H9 (cell line): ENCODE measurements around the gene SFTPA2. TPM values are rescaled to one million over a fixed set of nuclear protein-coding genes. Genes with fewer than 3 reads are reported as not detected.
"Not testable (repeated sequence)": the region's sequence is repeated elsewhere in the genome, so short reads cannot be mapped to it uniquely, and the experiment has no call there.

Source experiments
- DNase-seq: peaks from one replicate; pipeline ENCODE4 v3.0.0-alpha.2; 2017
- H2AFZ ChIP-seq: one replicate; pipeline ENCODE4 v1.6.1; 2013; ENCODE audit warnings: mild to moderate bottlenecking, low read length, control low read depth, moderate library complexity
- H2AK5ac ChIP-seq: 2 replicates; pipeline ENCODE4 v1.6.1; 2013; ENCODE audit warnings: low read length, control low read depth, mixed read lengths; ENCODE audit not compliant: insufficient read length
- H2BK120ac ChIP-seq: one replicate; pipeline ENCODE4 v1.6.1; 2013; ENCODE audit warnings: low read depth, mild to moderate bottlenecking, low read length, control low read depth, inconsistent platforms; ENCODE audit not compliant: poor library complexity, severe bottlenecking
- H2BK12ac ChIP-seq: 2 replicates; pipeline ENCODE4 v1.6.1; 2013; ENCODE audit warnings: low read length, control low read depth, mixed read lengths, low read depth; ENCODE audit not compliant: insufficient read length
- H2BK15ac ChIP-seq: 2 replicates; pipeline ENCODE4 v1.6.1; 2013; ENCODE audit warnings: low read depth, low read length, control low read depth
- H2BK20ac ChIP-seq: one replicate; pipeline ENCODE4 v1.6.1; 2013; ENCODE audit warnings: low read depth, mild to moderate bottlenecking, low read length, control low read depth, inconsistent platforms; ENCODE audit not compliant: poor library complexity, severe bottlenecking
- H2BK5ac ChIP-seq: 2 replicates; pipeline ENCODE4 v1.6.1; 2013; ENCODE audit warnings: low read length, control low read depth, mixed read lengths; ENCODE audit not compliant: insufficient read length
- H3K14ac ChIP-seq: 2 replicates; pipeline ENCODE4 v1.6.1; 2013; ENCODE audit warnings: low read length, control low read depth; ENCODE audit not compliant: insufficient read depth
- H3K18ac ChIP-seq: 2 replicates; pipeline ENCODE4 v1.6.1; 2013; ENCODE audit warnings: low read depth, mild to moderate bottlenecking, mixed read lengths, low read length, control low read depth; ENCODE audit not compliant: insufficient read length
- H3K23ac ChIP-seq: 2 replicates; pipeline ENCODE4 v1.6.1; 2013; ENCODE audit warnings: low read length, control low read depth, mixed read lengths, low read depth; ENCODE audit not compliant: insufficient read length
- H3K23me2 ChIP-seq: 2 replicates; pipeline ENCODE4 v1.6.1; 2013; ENCODE audit warnings: low read depth, mild to moderate bottlenecking, mixed read lengths, low read length, control low read depth; ENCODE audit not compliant: insufficient read length, poor library complexity, severe bottlenecking
- H3K27ac ChIP-seq: 2 replicates; pipeline ENCODE4 v1.5.1; 2013; ENCODE audit warnings: low read length, control low read depth, mixed read lengths, low read depth; ENCODE audit not compliant: insufficient read length
- H3K27me3 ChIP-seq: 2 replicates; pipeline ENCODE4 v1.6.1; 2013; ENCODE audit warnings: low read length, control low read depth, inconsistent platforms; ENCODE audit not compliant: insufficient read depth
- H3K4ac ChIP-seq: 2 replicates; pipeline ENCODE4 v1.6.1; 2013; ENCODE audit warnings: low read depth, mild to moderate bottlenecking, control low read depth, inconsistent platforms, low read length, moderate library complexity
- H3K4me1 ChIP-seq: 2 replicates; pipeline ENCODE4 v1.6.1; 2013; ENCODE audit warnings: low read length, control low read depth, inconsistent platforms; ENCODE audit not compliant: insufficient read depth
- H3K4me2 ChIP-seq: 2 replicates; pipeline ENCODE4 v1.6.1; 2013; ENCODE audit warnings: low read length, control low read depth, mixed read lengths; ENCODE audit not compliant: insufficient read length, insufficient read depth
- H3K56ac ChIP-seq: 2 replicates; pipeline ENCODE4 v1.6.1; 2013; ENCODE audit warnings: low read depth, mild to moderate bottlenecking, mixed read lengths, low read length, control low read depth; ENCODE audit not compliant: insufficient read length
- H3K79me1 ChIP-seq: 2 replicates; pipeline ENCODE4 v1.6.1; 2013; ENCODE audit warnings: low read depth, mild to moderate bottlenecking, moderate library complexity, low read length, control low read depth, inconsistent platforms; ENCODE audit not compliant: insufficient read depth, poor library complexity, severe bottlenecking
- H3K79me2 ChIP-seq: 2 replicates; pipeline ENCODE4 v1.6.1; 2013; ENCODE audit warnings: low read length, control low read depth, inconsistent platforms; ENCODE audit not compliant: insufficient read depth
- H3K9ac ChIP-seq: 2 replicates; pipeline ENCODE4 v1.6.1; 2013; ENCODE audit warnings: low read length, control low read depth, mixed read lengths; ENCODE audit not compliant: insufficient read length; ENCODE audit errors: extremely low read depth
- H3K9me3 ChIP-seq: one replicate; pipeline ENCODE4 v1.6.1; 2013; ENCODE audit warnings: low read depth, low read length, inconsistent platforms; ENCODE audit not compliant: control insufficient read depth
- H3T11ph ChIP-seq: one replicate; pipeline ENCODE4 v1.6.1; 2013; ENCODE audit warnings: mild to moderate bottlenecking, low read length, control low read depth, inconsistent platforms
- H4K20me1 ChIP-seq: one replicate; pipeline ENCODE4 v1.6.1; 2013; ENCODE audit not compliant: control insufficient read depth, insufficient read length, insufficient read depth
- H4K5ac ChIP-seq: 2 replicates; pipeline ENCODE4 v1.6.1; 2013; ENCODE audit warnings: low read depth, mild to moderate bottlenecking, mixed read lengths, low read length, control low read depth; ENCODE audit not compliant: insufficient read length
- H4K8ac ChIP-seq: replicated peaks from 2 replicates; pipeline ENCODE4 v1.6.1; 2013; ENCODE audit warnings: low read length, control low read depth, mixed read lengths, low read depth; ENCODE audit not compliant: insufficient read length
- H4K91ac ChIP-seq: 2 replicates; pipeline ENCODE4 v1.6.1; 2013; ENCODE audit warnings: low read depth, mild to moderate bottlenecking, moderate library complexity, mixed read lengths, low read length, control low read depth; ENCODE audit not compliant: insufficient read length
- H3K27ac Mint-ChIP-seq, 3 experiments: 2 replicates in 2 of 3; 3 replicates in 1 of 3; pipeline ENCODE4 v1.8.0; 2020 to 2021; ENCODE audit warnings: mixed read lengths in 3 of 3, mild to moderate bottlenecking in 1 of 3, moderate library complexity in 1 of 3
- H3K27me3 Mint-ChIP-seq: 2 replicates; pipeline ENCODE4 v1.8.0; 2021; ENCODE audit warnings: low read depth, mild to moderate bottlenecking, moderate library complexity, mixed read lengths
- H3K36me3 Mint-ChIP-seq, 3 experiments: 2 replicates in 2 of 3; 3 replicates in 1 of 3; pipeline ENCODE4 v1.8.0; 2020 to 2021; ENCODE audit warnings: low read depth in 3 of 3, mixed read lengths in 3 of 3; ENCODE audit not compliant: insufficient read depth in 1 of 3
- H3K4me1 Mint-ChIP-seq, 2 experiments: 2 replicates each; pipeline ENCODE4 v1.8.0; 2020; ENCODE audit warnings: mixed read lengths in 2 of 2
- H3K4me3 Mint-ChIP-seq, 2 experiments: 2 replicates in 1 of 2; 3 replicates in 1 of 2; pipeline ENCODE4 v1.8.0; 2020 to 2021; ENCODE audit warnings: mild to moderate bottlenecking in 2 of 2, mixed read lengths in 2 of 2, moderate library complexity in 1 of 2
- H3K9me3 Mint-ChIP-seq, 2 experiments: 2 replicates in 1 of 2; 3 replicates in 1 of 2; pipeline ENCODE4 v1.8.0; 2020; ENCODE audit warnings: mild to moderate bottlenecking in 2 of 2, mixed read lengths in 2 of 2, moderate library complexity in 1 of 2
- CTCF ChIP-seq: fragments of 200-600 bp; sonication (generic); conservative IDR thresholded peaks from 3 replicates; pipeline ENCODE4 v1.8.0; 2021; ENCODE audit warnings: antibody characterized with exemption, mild to moderate bottlenecking
- WGBS: extraction: QIAGEN DNeasy Blood & Tissue Kit; methylation state at CpG from one replicate; pipeline ENCODE4 v1.1.7; 2013; ENCODE audit warnings: missing lambda C conversion rate, low lambda C conversion rate, mixed read lengths; ENCODE audit not compliant: insufficient read length; ENCODE audit errors: extremely low coverage; 5-methylcytosine and 5-hydroxymethylcytosine counted together
- total RNA-seq: library from RNA; stranded (reverse); gene quantifications from 2 replicates; pipeline ENCODE4 v1.2.1, GENCODE V29; 2021

SFTPA2 gene
- total RNA-seq, 1 experiment from 2014 or later: not detected

GRCh38 chr10:79595510-79595909 lies 35.3 kb upstream of the SFTPA2 start:
- H3K36me3 Mint-ChIP-seq: peaks cover 19 to 35% (median 29%) of the 10 kb centered on the region in 3 experiments
- no peak overlapping the region for H3K18ac ChIP-seq
- H3K14ac ChIP-seq: no peak overlapping the region
- H3K56ac ChIP-seq: no peak overlapping the region
- no peak overlapping the region for H3T11ph ChIP-seq
- H3K23me2 ChIP-seq: no peaks in the 10 kb centered on the region
- no peak overlapping the region for H3K23ac ChIP-seq
- no peak overlapping the region for H2BK15ac ChIP-seq
- H3K9me3 ChIP-seq: peaks cover 6% of the 10 kb centered on the region
- no peaks in the 10 kb centered on the region for H3K79me1 ChIP-seq
- H3K9me3 Mint-ChIP-seq: peaks cover 32 to 38% of the 10 kb centered on the region in 2 experiments
- no peak overlapping the region for H2BK5ac ChIP-seq
- H3K4me1 Mint-ChIP-seq: peaks cover 12% of the 10 kb centered on the region in 2 experiments
- H4K5ac ChIP-seq: no peak overlapping the region
- H3K79me2 ChIP-seq: no peaks in the 10 kb centered on the region
- no peaks in the 10 kb centered on the region for H3K27me3 ChIP-seq
- no peak overlapping the region for H3K4me2 ChIP-seq
- H3K27ac Mint-ChIP-seq: no peak overlapping the region
- H2AFZ ChIP-seq: no peak overlapping the region
- no peaks in the 10 kb centered on the region for H4K20me1 ChIP-seq
- no peak for DNase-seq
- no peak overlapping the region for H3K4me3 Mint-ChIP-seq
- H3K27ac ChIP-seq: no peak overlapping the region
- H2AK5ac ChIP-seq: no peak overlapping the region
- no peak overlapping the region for H3K9ac ChIP-seq
- H2BK120ac ChIP-seq: no peak overlapping the region
- H2BK20ac ChIP-seq: no peak overlapping the region
- peaks cover 12% of the 10 kb centered on the region for H3K27me3 Mint-ChIP-seq
- H2BK12ac ChIP-seq: no peak overlapping the region
- H4K8ac ChIP-seq: no peak overlapping the region
- WGBS: no CpG with 5 or more reads among the region's 3 CpGs
- no peak overlapping the region for H4K91ac ChIP-seq
- TF ChIP-seq CTCF: no peak
- no peak overlapping the region for H3K4ac ChIP-seq
- H3K4me1 ChIP-seq: no peaks in the 10 kb centered on the region

DNA sequence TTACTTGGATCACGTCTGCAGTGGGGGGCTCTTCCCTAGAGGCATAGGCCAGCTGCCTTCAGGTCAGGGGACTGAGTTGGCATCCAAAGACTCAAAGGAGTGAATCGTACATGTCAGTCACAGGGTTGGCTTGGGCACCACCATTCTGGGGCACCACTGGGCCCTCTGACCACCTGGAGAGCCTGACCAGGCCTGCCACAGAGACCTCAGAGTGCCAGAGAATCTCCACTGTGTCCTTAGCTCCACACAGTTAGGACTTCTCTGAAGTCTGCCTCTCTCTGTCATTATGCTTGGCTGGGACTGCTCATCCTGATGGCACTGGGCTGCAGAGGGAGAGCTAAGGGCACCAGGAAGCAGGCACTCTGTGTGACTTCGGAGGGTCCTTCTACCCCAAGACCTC lies 34.4 kb upstream of the SFTPA2 start:
- H4K20me1 ChIP-seq, H2BK5ac ChIP-seq, H3K27ac ChIP-seq, H2BK12ac ChIP-seq, H3K23me2 ChIP-seq, H3K4me1 Mint-ChIP-seq, H4K8ac ChIP-seq, H3K79me2 ChIP-seq, H3K27me3 ChIP-seq, H4K5ac ChIP-seq, H3K4me1 ChIP-seq, H3T11ph ChIP-seq, DNase-seq, H3K56ac ChIP-seq, H3K23ac ChIP-seq, H3K9me3 ChIP-seq, H4K91ac ChIP-seq, H2BK20ac ChIP-seq, H2AK5ac ChIP-seq, H3K9ac ChIP-seq, H3K18ac ChIP-seq, H3K79me1 ChIP-seq, H2BK120ac ChIP-seq, H3K4me2 ChIP-seq, H3K14ac ChIP-seq, H3K4me3 Mint-ChIP-seq, H3K4ac ChIP-seq, H2BK15ac ChIP-seq, H3K27ac Mint-ChIP-seq, H2AFZ ChIP-seq: not testable (repeated sequence)
- H3K9me3 Mint-ChIP-seq: peaks cover 32 to 34% of the 10 kb centered on the region in 2 experiments
- WGBS: no CpG with 5 or more reads among the region's 3 CpGs
- peaks cover 21% of the 10 kb centered on the region for H3K27me3 Mint-ChIP-seq
- H3K36me3 Mint-ChIP-seq: peaks cover 19 to 33% (median 29%) of the 10 kb centered on the region in 3 experiments
